DMS53 (cell line): ENCODE results near the gene STK38L.
A peak's percentile ranks its signal among the peaks of the same experiment; 100 is the strongest.

Experiments
- DNase-seq: peaks from one replicate; lab custom pipeline; 2025; lab: John Stamatoyannopoulos, UW

The STK38L gene

DNA sequence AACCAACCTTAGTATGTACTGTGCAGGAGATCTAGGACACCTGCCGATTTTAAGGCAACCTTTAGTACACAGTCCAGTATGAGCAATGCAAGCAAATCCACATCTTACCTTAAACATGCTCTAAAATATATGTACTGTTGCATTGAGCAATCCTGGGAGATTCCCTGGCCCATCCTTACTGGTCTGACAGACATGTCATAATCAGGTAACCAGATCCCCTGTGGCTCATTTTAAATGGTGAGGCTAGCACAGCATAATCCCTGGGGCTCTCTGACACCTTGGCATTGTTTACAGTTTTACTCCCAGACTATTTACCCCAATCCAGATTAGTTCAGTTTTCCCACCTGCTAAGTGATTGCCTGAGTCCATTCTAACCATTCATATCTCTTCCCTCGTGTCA lies 103.7 kb downstream of the STK38L start:
- peak; percentile 37 for DNase-seq

- no peak for DNase-seq
These were observed 107.4 kb downstream of the STK38L start for GRCh38 chr12:27351476-27351875.

DNA sequence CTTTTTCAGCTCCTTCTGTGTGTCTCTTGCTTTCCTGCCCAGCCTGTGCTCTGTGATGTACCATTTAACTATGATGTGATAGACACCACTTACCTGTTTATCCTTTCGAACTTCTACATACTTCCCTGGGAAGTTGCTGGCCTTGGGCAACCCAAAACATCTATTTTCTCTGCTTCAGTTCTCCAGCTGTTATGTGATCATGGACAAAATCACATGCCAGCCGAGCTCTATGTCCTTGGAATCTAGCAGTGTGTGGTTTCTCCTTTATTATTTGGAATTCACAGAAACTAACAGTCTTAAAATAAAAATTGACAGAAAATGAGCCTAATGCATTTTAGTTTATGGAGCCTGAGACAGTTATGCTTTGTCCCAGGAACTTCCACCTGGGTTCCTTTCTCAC lies 111.4 kb downstream of the STK38L start:
- no peak for DNase-seq

DNA sequence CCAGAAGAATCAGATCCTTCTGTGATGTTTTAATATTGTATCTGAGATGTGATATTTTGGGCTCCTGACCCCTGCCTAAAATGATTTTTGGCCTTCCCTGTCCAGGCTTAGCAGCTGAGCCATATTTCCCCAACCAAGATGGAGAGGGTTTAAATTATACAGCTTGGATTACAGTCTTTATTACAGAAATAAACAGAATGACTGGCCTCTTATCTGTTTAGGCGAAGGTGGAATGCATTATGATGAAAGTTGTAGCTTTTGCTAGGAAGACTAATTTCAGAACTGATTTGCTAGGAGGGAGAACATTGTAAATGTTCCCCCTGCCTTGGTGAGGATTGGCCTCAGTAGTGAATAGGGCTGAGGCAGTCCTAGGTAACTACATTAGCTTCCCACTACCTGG lies 111.9 kb downstream of the STK38L start:
- no peak for DNase-seq

DNA sequence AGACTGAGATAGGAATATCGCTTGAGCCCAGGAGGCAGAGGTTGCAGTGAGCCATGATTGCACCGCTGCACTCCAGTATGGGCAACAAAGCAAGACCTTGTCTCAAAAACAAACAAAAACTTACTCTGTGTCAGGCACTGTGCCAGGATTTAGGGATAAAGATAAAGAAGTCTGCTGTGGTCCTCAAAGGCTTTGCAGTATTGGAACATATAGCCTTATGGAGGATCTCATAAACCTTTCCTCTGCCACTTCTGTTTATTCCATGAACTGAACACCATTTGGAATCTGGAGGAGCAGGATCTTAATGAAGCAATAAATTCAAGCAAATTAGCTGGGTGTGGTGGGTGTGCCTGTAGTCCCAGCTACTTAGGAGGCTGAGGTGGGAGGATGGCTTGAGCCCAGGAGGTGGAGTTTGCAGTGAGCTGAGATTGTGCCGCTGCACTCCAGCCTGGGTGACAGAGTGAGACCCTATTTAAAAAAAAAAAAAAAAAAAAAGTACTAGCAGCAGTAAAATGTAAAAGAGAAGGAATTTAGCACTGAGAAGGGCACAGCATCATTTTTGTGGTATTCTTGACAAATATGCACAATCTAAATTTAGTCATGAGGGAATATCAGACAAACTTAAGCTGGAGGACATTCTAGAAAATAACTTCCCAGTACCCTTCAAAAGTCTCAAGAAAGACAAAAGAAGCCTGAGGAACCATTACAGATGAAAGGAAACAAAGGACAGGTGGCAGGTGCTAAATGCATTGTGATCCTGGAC lies 115.7 kb downstream of the STK38L start:
- peak; percentile 21 for DNase-seq

GRCh38 chr12:27361372-27361771 lies 117.3 kb downstream of the STK38L start:
- no peak for DNase-seq

DNA sequence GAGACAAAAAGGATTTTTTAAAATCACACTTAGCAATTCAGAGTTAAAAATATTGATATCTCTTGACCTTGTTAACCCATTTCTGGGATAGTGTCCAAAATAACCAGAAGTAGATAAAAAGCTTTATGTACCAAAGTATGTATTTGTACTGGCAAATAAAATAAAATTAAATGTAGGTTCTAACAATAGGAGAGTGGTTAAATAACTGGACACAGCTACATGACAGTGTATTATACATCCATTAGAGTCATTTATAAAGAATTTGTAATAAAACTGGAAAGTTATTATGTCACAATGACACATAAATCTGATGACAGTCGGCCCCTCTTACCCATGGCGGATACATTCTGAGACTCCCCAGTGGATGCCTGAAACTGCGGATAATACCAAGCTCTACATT lies 122.5 kb downstream of the STK38L start:
- no peak for DNase-seq

DNA sequence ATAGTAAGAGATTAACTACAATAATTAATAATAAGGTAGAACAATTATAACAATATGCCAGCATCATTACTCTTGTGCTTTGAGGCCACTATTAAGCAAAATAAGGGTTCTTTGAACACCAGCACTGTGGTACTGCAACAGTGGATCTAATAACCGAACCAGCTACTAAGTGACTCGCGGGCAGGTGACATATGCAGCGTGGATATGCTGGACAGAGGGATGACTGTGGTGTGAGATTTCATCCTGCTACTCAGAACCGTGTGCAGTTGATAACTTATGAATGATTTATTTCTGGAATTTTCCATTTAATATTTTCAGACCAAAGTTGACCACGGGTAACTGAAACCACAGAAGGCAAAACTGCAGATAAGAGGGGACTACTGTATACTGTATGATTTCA lies 123.0 kb downstream of the STK38L start:
- no peak for DNase-seq
